Naive thymus-derived CD8-positive, alpha-beta T cell (primary cell): ENCODE data around the gene TNRC6C. TPM values are rescaled to one million over a fixed set of nuclear protein-coding genes. Genes with fewer than 3 reads are reported as not detected.
"Not testable (repeated sequence)": the region's sequence is repeated elsewhere in the genome, so short reads cannot be mapped to it uniquely, and the experiment has no call there.

Experiments
- ATAC-seq, 2 donors: fragments of 150-1000 bp; cut with Tn5 transposase in 1 of 2; sonication (Bioruptor Pico), chemical (Tn5 transposase) in 1 of 2; 1 replicate in 1 of 2; 2 replicates in 1 of 2; pipeline ENCODE4 v1.10.0; 2021; ENCODE audit warnings: mild to moderate bottlenecking in 2 of 2, moderate library complexity in 2 of 2
- POLR2A ChIA-PET: fragments of 350-600 bp; sonication (Branson Sonifier 250); formaldehyde crosslinking; loops from one replicate; lab custom pipeline; 2021; ENCODE audit warnings: antibody characterized with exemption; lab: Charles Lee
- DNase-seq, 10 donors: peaks; one replicate each; pipeline versions ENCODE4 v3.0.0 to v3.0.0-alpha.2; 2020 to 2022
- H3K27ac Mint-ChIP-seq, 10 donors: one replicate each; pipeline ENCODE4 v1.8.0; 2020 to 2022; ENCODE audit warnings: mild to moderate bottlenecking in 10 of 10, mixed read lengths in 10 of 10, moderate library complexity in 4 of 10, inconsistent platforms in 1 of 10
- H3K27me3 Mint-ChIP-seq, 5 donors: one replicate each; pipeline ENCODE4 v1.8.0; 2021 to 2022; ENCODE audit warnings: mixed read lengths in 5 of 5
- H3K36me3 Mint-ChIP-seq, 3 donors: one replicate each; pipeline ENCODE4 v1.8.0; 2020 to 2022; ENCODE audit warnings: mixed read lengths in 3 of 3, mild to moderate bottlenecking in 2 of 3, inconsistent platforms in 1 of 3
- H3K4me1 Mint-ChIP-seq, 4 donors: one replicate each; pipeline ENCODE4 v1.8.0; 2021 to 2022; ENCODE audit warnings: mixed read lengths in 4 of 4
- H3K4me3 Mint-ChIP-seq, 10 donors: one replicate each; pipeline ENCODE4 v1.8.0; 2020 to 2022; ENCODE audit warnings: mild to moderate bottlenecking in 10 of 10, mixed read lengths in 10 of 10, moderate library complexity in 6 of 10, inconsistent platforms in 1 of 10
- H3K9me3 Mint-ChIP-seq, 9 donors: one replicate each; pipeline ENCODE4 v1.8.0; 2020 to 2022; ENCODE audit warnings: mixed read lengths in 9 of 9, mild to moderate bottlenecking in 3 of 9, inconsistent platforms in 1 of 9, moderate library complexity in 1 of 9
- polyA plus RNA-seq, 3 donors: library from polyadenylated mRNA; unstranded; fragments of 300-500 nt; fragmentation: Illumina TruSeq; gene quantifications; one replicate each; pipeline ENCODE4 v1.2.3, GENCODE V29; 2021
- total RNA-seq, 8 experiments: library from RNA in 2 of 8; stranded (reverse) in 2 of 8; gene quantifications; one replicate each; pipeline ENCODE4 v1.2.3 and lab custom pipeline; 2021 to 2026

Gene TNRC6C
- total and polyA plus RNA-seq, 5 experiments from 2014 or later, result 4.9 to 116 (median 8.6) TPM

DNA sequence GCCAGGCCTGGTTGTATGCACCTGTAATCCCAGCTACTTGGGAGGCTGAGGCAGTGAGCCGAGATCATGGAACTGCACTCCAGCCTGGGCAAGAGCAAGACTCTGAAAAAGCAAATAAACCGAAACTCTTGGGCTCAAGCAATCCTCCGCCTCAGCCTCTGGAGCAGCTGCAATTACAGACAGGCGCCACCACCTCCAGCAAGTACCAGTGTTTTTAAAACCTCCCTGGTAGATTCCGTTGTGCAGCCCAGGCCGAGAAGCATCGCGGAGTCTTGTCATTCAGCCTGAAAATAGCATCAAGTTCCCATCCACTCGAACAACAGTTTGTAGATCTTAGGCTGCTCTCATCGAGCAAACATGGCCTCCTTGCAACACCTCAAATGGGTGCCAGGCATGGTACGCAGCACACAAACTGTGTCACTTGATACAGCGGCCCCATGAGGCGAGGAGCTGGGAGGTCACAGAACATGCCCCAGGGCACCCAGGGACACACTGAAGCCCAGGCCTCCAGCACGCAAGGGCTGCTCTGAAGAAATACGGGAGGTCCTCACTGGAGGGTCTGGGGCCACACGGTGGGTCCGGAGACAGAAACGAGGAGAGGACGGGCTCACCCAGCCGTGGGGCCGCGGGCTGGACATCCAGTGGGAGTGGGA, 152.0 kb downstream of the TNRC6C start:
- ATAC-seq, result no peak
- Mint-ChIP-seq H3K36me3 (peaks cover 0 to 85% (median 20%) of the 10 kb centered on the region in 3 donors), H3K9me3 (no peaks in the 10 kb centered on the region), H3K4me1 (peaks cover 29 to 57% (median 46%) of the 10 kb centered on the region in 4 donors), H3K4me3 (peak overlapping the region in 4 of 10 donors; percentile 30 to 65 (median 40)), H3K27ac (peak overlapping the region in 9 of 10 donors; percentile 49 to 90 (median 66)), H3K27me3 (no peaks in the 10 kb centered on the region)
- POLR2A ChIA-PET, result interaction anchor here (1.1 to 15.9 kb wide), 5 partner anchors 14 to 68 kb away, joined by 3 to 615 read pairs (median 3); partner anchors contain the start of genes C17orf99, TMC6 and TMC8
- DNase-seq, result peak in 1 of 10 donors; percentile 50

DNA sequence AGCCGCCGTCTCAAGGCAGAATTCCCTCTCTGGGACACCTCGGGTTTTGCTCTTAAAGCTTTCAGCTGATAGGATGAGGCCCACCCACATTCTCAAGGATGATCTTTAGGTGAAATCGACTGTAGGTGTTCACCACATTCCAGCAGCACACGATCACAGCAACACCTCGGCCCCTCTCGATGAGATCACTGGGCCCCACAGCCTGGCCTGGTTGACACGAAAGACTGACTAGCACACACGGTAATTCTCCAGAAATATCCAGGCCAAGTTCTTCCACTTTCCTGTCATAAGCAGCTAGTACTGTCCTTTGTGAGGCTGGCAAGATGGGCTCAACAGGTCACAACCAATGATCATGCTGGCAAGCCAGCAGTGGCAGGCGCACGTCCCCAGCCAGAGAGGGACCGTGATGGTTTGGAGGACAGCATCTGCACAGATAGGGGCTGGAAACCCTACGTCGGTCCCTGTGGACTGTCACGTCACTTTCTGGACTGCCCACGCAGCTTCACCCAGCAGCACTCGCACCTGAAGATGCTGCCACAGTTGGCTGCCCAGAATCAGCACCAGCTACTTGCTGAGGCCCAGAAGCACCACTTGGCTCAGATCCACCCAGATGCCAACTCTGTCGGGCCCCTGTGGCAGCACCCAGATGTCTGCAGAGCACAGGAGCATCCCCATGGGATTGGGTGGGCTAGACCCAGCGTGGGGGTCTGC, 152.7 kb downstream of the TNRC6C start:
- H3K27ac Mint-ChIP-seq, result peak overlapping the region in 9 of 10 donors; percentile 20 to 90 (median 54)
- DNase-seq (peak in 2 of 10 donors; percentile 7 to 18), ATAC-seq (no peak)
- H3K4me1 Mint-ChIP-seq, result peaks cover 29 to 57% (median 46%) of the 10 kb centered on the region in 4 donors
- H3K4me3 Mint-ChIP-seq, result peak overlapping the region in 3 of 10 donors; percentile 29 to 56 (median 30)
- POLR2A ChIA-PET, result interaction anchor here (1.1 to 15.9 kb wide), 5 partner anchors 14 to 67 kb away, joined by 3 to 615 read pairs (median 7); partner anchors contain the start of genes C17orf99, TMC6 and TMC8
- no peaks in the 10 kb centered on the region for H3K9me3 Mint-ChIP-seq
- H3K27me3 Mint-ChIP-seq, result no peaks in the 10 kb centered on the region
- H3K36me3 Mint-ChIP-seq, result peaks cover 0 to 81% (median 20%) of the 10 kb centered on the region in 3 donors

DNA sequence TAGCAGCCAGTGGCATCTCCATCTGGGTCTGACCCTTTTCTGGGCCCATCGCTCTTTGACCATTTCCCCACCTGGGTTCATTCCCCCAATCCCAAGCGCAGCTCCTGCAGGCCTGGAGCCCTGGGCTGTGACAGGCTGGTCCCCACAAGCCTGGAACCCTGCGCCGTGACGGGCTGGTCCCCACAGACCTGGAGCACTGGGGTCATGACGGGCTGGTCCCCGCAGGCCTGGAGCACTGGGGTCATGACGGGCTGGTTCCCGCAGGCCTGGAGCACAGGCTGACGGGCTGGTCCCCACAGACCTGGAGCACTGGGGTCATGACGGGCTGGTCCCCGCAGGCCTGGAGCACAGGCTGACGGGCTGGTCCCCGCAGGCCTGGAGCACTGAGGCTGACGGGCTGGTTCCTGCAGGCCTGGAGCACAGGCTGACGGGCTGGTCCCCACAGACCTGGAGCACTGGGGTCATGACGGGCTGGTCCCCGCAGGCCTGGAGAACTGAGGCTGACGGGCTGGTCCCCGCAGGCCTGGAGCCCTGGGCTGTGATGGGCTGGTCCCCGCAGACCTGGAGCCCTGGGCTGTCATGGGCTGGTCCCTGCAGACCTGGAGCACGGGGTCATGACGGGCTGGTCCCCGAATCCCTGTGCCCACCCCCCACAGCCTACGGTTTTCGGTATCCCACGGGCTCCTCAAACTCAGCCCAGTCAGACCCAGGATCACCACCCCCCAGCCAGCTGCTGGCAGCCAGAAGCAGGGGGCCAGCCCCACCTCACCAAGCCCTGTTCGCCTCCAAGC, 153.4 kb downstream of the TNRC6C start:
- peak in 2 of 10 donors; percentile 19 to 20 for DNase-seq
- Mint-ChIP-seq H3K4me1 (peaks cover 31 to 59% (median 48%) of the 10 kb centered on the region in 4 donors), H3K4me3 (peak overlapping the region in 3 of 10 donors; percentile 55 to 82 (median 60)), H3K36me3 (peaks cover 0 to 81% (median 20%) of the 10 kb centered on the region in 3 donors), H3K27ac (peak overlapping the region in 8 of 10 donors; percentile 67 to 99 (median 92)), H3K9me3 (no peaks in the 10 kb centered on the region), H3K27me3 (no peaks in the 10 kb centered on the region)
- peak in 1 of 2 donors; percentile 3 for ATAC-seq
- POLR2A ChIA-PET, result interaction anchor here (1.0 to 15.9 kb wide), 5 partner anchors 15 to 75 kb away, joined by 3 to 615 read pairs (median 7); partner anchors contain the start of genes AFMID, C17orf99, TK1 and TMC6

DNA sequence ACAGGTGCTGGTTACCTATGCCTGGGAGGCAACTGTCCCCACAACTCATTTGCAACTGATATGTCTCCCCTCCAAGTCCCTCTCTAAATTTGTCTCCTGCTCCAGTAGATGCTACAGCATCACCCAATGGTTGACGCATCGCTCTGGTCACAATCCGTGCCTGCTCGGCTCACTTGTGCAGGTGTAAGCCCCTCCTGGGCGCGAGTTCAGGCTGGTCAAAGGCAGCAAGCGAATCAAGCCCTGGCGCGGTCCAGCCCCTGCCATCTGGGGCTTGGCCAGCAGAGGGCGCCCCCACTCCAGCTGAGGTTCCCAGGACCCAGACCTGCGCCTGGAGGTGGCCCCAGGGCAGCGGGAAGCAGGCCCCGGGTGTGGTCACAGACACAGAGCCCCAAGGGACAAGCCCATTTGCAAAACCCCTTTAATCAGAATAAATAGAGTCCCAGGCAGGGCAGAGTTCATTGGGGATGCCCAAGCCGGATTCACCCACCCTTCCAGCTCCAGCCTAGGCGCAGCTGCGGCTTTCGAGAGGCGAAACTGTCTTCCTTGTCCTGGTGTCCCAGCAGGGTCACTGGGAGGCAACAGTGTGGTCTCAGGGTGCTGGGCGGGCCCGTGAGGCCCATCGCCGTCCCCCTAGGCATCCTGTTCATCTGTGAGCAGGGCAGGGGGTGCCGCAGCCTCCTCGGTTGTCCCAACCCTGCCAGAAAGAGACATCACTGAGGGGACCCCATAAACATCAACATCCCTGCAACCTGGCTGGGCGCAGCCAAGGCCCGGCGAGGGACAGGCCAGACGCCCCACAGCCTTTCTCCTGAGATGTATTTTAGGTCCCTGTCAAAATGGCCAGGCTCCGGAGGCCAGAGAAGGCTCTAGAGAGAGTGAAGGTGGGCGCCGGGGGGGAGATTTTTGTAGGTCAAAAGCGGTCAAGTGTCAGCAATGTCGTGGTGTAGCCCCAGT, 154.3 kb downstream of the TNRC6C start:
- peak; percentile 62 to 67 for ATAC-seq
- peak overlapping the region in 9 of 10 donors; percentile 21 to 82 (median 64) for H3K4me3 Mint-ChIP-seq

DNA sequence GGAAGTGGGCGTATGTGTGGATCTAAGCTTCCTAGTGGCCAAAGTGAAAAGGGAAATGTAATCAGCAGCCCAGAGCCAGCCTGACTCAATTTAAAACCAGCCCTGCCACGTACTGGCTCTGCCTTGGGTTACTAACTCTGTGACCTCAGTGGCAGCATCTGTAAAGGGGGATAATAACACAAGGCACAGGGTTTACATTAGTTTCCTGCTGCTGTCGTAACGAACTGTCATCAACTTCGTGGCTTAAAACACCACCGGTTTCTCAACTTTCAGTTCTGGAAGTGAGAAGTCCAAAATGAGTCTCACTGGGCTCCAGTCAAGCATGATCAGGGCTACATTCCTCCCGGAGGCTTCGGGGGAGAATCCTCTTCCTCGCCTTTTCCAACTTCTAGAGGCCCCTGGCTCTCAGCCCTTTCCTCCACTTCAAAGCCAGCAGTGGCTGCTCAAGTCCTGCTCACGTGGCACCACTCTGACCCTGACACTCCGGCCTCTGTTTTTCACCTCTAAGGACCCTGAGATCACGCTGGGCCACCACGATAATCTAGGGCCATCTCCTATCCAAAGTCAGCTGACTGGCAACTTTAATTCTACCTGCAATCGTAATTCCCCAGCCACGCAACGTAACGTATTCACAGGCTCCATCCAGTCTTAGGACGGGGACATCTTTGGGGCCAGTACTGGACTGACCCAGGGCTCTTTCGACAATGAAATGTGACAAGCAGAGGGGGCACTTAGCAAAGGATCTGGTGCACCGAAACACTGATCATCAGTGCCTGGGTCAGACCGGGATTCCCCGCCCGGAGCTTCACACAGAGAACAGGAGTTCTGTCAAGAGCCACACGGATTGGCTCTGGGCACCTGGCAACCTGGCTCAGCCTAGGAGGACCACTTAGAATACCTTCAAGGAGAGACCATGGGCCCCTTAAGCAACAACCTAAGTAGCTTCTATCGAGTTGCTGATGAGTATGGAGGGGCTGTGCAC, 155.6 kb downstream of the TNRC6C start:
- peaks cover 0 to 77% (median 22%) of the 10 kb centered on the region in 3 donors for H3K36me3 Mint-ChIP-seq
- H3K27ac Mint-ChIP-seq, result peak overlapping the region; percentile 67 to 99 (median 90)
- ATAC-seq (no peak), DNase-seq (peak in 3 of 10 donors; percentile 9 to 38 (median 35))
- no peaks in the 10 kb centered on the region for H3K27me3 Mint-ChIP-seq
- POLR2A ChIA-PET, result interaction anchor here (1.1 to 15.9 kb wide), 4 partner anchors 9 to 65 kb away, joined by 3 to 615 read pairs (median 23); partner anchors contain the start of genes C17orf99, TMC6 and TMC8
- H3K9me3 Mint-ChIP-seq, result no peaks in the 10 kb centered on the region
- H3K4me3 Mint-ChIP-seq, result peak overlapping the region in 9 of 10 donors; percentile 29 to 77 (median 57)
- peaks cover 33 to 66% (median 53%) of the 10 kb centered on the region in 4 donors for H3K4me1 Mint-ChIP-seq

More for the DNA sequence above, 154.3 kb downstream of the TNRC6C start:
- H3K9me3 Mint-ChIP-seq, result no peaks in the 10 kb centered on the region
- peak overlapping the region; percentile 67 to 99 (median 92) for H3K27ac Mint-ChIP-seq
- H3K27me3 Mint-ChIP-seq, result no peaks in the 10 kb centered on the region
- DNase-seq, result peak; percentile 51 to 86 (median 77)
- POLR2A ChIA-PET, result interaction anchor here (0.5 to 15.9 kb wide), 7 partner anchors 22 to 612 kb away, joined by 3 to 615 read pairs (median 4); partner anchors contain the start of genes AFMID, C17orf99, TK1 and TMC6
- peaks cover 0 to 77% (median 20%) of the 10 kb centered on the region in 3 donors for H3K36me3 Mint-ChIP-seq
- peaks cover 34 to 64% (median 52%) of the 10 kb centered on the region in 4 donors for H3K4me1 Mint-ChIP-seq

DNA sequence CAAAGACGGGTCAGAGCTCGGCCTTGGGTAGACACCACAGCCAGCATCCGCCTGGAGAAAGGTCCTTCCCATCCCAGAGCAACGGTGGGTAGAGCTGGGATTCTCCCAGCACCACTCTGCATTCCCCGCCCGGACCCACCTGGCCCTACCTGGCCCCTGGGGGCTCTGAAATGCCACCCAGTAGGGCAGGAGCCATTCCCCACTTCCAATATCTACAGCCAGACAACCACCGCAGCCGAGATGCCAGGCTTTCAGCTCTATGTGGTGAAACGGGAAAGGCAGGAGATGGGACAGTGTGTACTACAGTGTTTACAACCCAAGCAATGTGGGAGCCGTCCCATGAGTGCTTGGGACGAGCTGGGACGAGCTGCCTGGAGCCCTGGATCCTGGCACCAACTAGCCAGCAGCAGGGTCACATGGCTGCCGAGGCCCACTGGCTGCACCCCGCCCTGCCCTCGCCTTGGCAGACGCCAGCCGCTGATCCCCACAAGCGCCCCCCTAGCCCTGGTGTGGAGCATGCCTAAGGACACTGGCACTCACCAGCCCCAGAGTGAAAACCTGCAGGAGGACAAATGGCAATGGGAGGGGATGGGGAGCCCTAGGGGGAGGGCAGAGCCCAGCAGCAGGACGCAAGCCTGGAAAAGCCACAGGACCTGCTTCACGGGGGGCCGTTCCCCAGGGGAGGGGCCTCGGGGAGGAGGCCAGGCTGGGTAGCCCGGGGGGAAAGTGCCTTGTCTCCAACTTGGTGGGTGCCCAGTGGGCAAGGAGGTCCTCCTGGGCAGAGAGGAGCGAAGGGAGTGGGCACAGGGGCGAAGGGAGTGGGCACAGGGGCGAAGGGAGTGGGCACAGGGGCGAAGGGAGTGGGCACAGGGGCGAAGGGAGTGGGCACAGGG, 156.6 kb downstream of the TNRC6C start:
- POLR2A ChIA-PET, result interaction anchor here (0.5 to 15.9 kb wide), 6 partner anchors 10 to 614 kb away, joined by 3 to 615 read pairs (median 6); partner anchors contain the start of genes C17orf99, TMC6, TMC8 and TNRC6C
- peak overlapping the region in 3 of 10 donors; percentile 4 to 15 (median 6) for H3K4me3 Mint-ChIP-seq
- H3K4me1 Mint-ChIP-seq, result peaks cover 33 to 67% (median 58%) of the 10 kb centered on the region in 4 donors
- H3K27me3 Mint-ChIP-seq, result no peaks in the 10 kb centered on the region
- H3K36me3 Mint-ChIP-seq, result peaks cover 0 to 74% (median 22%) of the 10 kb centered on the region in 3 donors
- ATAC-seq, result no peak
- no peaks in the 10 kb centered on the region for H3K9me3 Mint-ChIP-seq
- DNase-seq, result peak in 1 of 10 donors; percentile 21
- H3K27ac Mint-ChIP-seq, result peak overlapping the region in 9 of 10 donors; percentile 55 to 99 (median 90)

DNA sequence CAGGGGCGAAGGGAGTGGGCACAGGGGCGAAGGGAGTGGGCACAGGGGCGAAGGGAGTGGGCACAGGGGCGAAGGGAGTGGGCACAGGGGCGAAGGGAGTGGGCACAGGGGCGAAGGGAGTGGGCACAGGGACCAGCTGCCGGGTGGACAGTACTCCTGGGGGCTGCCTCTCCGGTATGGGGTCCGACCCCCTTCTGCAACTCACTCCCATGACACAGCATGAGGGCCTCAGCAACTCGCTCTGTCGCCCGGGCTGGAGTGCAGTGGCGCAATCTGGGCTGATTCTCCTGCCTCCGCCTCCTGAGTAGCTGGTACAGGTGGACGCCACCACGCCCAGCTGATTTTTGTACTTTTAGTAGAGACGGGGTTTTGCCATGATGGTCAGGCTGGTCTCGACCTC, 157.3 kb downstream of the TNRC6C start:
- Mint-ChIP-seq H3K36me3 (peaks cover 0 to 74% (median 20%) of the 10 kb centered on the region in 3 donors), H3K27ac (peak overlapping the region in 2 of 10 donors; percentile 43 to 77), H3K4me3 (peak overlapping the region in 1 of 10 donors; percentile 39), H3K4me1 (peaks cover 33 to 68% (median 60%) of the 10 kb centered on the region in 4 donors)
- H3K9me3 Mint-ChIP-seq, ATAC-seq, H3K27me3 Mint-ChIP-seq: not testable (repeated sequence)
- peak in 1 of 10 donors; percentile 33 for DNase-seq
- POLR2A ChIA-PET, result interaction anchor here (0.6 to 15.9 kb wide), 5 partner anchors 19 to 157 kb away, joined by 3 to 615 read pairs (median 4); partner anchors contain the start of genes C17orf99, TMC6, TMC8 and TNRC6C

DNA sequence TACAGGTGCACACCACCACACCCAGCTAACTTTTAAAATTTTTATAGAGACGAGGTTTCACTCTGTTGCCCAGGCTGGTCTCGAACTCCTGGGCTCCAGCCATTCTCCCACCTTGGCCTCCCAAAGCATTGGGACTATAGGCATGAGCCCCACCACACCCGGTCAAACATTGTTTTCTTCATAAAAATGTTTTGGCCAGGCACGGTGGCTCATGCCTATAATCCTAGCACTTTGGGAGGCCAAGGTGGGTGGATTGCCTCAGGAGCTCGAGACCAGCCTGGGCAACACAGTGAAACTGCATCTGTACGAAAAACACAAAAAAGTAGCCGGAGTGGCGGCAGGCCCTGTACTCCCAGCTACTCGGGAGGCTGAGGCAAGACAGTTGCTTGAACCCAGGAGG, 157.9 kb downstream of the TNRC6C start:
- POLR2A ChIA-PET, result interaction anchor here (0.6 to 15.9 kb wide), 7 partner anchors 19 to 1672 kb away, joined by 3 to 615 read pairs (median 4); partner anchors contain the start of genes C17orf99, TMC6, TMC8 and TNRC6C
- DNase-seq (no peak), ATAC-seq (no peak)
- H3K4me1 Mint-ChIP-seq, result peaks cover 36 to 72% (median 61%) of the 10 kb centered on the region in 4 donors
- H3K9me3 Mint-ChIP-seq, result no peaks in the 10 kb centered on the region
- H3K4me3 Mint-ChIP-seq, result peak overlapping the region in 1 of 10 donors; percentile 51
- peak overlapping the region in 8 of 10 donors; percentile 34 to 92 (median 80) for H3K27ac Mint-ChIP-seq
- H3K36me3 Mint-ChIP-seq, result peaks cover 0 to 73% (median 17%) of the 10 kb centered on the region in 3 donors
- H3K27me3 Mint-ChIP-seq, result no peaks in the 10 kb centered on the region
